Globus pallidus (tissue), 1 donor: ENCODE measurements around the gene FTSJ3.
"Not testable (repeated sequence)": the region's sequence is repeated elsewhere in the genome, so short reads cannot be mapped to it uniquely, and the experiment has no call there.

Experiments used
- DNase-seq: peaks from one replicate; pipeline ENCODE4 v3.0.0-alpha.2; 2015; ENCODE audit warnings: low spot score

The FTSJ3 gene

DNA sequence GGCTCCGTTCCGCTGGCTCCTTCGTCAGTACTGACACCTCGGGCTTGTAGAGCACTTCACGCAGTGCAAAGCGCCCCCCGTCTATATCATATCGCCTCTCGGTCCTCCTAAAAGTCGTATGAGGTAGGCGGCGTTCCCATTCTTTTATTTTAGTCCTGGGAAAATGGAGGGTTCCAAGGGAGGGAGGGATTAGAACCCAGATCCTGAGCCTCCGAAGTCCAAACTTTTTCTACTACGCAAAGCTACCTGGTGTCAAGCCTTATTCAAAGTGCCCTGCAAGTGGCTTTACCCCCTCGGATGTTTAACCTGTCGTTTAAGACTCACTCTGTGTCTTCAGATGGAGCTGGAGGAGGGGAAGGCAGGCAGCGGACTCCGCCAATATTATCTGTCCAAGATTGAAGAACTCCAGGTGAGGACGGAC is 348 bp upstream of the FTSJ3 start:
- no peak for DNase-seq

DNA sequence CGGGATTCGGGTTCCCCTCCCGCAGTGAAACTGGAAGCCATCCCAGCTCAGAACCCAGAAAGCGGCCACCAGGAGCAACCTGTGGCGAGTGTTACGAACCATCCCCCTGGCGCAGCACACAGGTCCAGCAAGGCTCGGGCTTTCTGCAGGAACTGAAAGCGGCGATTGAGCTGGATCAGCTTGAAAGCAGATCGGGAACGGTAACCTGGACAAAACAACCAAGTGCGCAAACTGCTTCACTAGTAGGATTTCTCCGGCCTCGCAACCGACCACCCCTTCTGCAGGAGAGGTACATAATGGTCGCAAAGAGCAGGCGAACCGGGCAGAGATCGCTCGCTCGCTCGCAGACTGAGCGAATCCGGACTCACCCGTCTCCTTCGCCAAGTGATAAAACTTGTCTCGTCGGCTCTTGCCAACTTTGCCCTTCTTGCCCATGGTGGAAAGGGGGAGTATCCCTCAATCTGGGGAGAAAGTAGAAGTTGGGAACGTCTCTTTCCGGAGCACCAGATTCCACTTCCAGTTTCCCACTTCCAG is 928 bp downstream of the FTSJ3 start:
- no peak for DNase-seq

DNA sequence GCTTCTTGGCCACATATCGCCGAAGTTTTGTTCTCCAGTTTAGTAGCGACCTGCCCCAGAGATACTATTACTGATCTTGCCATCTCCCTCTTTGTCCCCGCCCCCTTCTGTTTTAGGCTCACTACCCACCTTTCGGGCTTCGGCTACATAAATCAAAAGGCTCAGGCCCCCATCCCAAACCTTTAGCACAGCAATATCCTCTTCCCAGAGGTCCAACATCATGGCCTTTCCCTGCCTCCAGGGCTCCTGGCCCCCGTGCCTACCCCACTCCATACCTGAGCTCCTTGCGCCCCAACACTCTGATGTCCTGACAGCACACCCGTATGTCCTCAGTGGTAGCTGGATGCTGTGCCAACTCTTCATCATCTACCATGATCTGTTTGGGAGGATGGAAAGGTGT is 3.1 kb downstream of the FTSJ3 start:
- DNase-seq = no peak

DNA sequence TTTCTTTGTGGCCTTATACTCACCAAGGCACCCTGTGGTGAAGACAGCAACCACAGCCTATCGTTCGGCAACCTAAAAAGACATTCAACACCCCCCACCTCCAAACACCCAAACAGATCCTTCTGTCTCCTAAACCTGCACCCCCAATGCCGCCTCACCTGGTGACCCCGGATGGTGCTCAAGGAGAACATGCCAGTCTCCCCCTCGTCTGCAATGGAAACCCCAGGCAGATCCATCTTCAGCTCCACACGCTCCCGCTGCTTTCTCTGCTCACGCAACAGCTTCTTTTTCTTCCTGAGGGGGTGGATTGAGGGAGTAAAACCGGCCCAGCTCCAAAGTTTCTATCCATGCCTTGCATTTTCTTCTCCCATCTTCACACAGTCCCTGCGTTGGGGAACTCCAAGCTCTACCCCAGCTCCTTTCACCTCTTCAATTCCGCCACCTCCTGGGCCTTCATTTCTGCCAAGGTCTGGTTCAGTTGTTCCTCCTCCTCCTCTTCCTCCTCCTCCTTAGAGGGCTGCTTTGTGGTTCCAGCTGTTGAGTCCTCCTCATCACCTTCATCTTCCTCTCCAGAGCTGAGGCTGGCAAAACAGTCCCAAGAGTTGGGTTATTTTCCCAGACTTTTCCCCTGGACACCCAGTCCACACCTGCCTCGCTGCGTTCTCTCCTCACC is 3.7 kb downstream of the FTSJ3 start:
- no peak for DNase-seq

DNA sequence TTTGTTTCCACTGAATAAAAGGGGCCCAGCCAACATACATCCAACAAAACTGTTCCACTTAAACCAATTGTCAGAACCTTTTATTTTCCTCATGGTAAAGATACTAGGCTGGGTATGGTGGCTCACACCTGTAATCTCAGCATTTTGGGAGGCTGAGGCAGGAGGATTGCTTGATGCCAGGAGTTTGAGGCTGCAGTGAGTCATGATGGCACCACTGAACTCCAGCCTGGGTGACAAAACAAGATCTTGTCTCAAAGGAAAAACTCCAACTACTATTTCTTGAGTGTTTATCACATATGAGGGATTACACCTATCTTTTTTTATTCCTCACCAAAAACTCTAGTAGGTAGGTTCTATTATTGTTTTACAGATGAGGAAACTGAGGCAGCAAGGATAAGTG is 4.9 kb downstream of the FTSJ3 start:
- no peak for DNase-seq

DNA sequence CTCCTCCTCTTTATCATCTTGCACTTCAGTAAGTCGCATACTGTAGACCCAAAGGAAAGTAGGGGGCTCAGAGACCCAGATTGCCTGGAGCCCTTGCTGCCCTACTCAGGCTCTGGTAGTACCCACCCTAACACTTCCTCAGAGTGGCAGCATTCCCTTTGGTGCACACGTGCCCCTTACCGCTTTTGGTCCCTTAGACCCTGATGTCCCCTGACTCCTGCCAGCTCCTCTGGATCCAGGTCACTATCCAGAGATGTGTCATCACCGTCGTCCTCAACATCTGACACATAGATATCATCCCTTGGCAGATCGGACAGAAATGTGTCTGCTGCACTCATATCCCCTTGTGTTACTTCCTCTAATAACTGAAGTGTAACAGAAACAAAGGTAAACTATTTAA is 5.7 kb downstream of the FTSJ3 start:
- DNase-seq = no peak

DNA sequence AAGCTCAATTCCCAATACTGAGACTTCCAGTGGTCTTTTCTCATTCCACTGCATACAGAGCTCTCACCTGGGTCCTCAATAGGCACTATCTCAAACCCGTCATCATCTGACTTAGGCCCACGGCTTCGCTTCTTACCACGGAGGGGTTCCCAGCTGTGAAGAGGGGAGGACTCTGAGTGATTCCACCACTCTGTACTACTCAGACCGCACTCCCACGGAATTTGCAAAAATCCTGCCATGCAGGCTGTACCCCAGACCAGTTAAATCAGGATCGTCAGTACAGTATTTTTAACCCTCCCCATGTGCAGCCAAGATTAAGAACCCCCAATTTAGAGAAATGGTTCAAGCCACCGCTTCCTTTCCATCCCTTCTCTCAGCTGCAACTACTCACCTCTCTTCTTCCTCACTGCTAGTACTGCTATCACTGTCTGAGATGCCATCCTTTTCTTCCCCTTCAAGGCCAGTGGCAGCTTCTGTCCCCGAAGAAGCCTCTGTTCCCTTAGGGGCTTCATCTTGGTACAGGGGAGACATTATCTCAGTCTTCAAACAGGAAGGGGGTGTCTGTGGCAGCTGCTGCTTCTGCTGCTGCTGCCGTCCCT is 6.4 kb downstream of the FTSJ3 start:
- no peak for DNase-seq

DNA sequence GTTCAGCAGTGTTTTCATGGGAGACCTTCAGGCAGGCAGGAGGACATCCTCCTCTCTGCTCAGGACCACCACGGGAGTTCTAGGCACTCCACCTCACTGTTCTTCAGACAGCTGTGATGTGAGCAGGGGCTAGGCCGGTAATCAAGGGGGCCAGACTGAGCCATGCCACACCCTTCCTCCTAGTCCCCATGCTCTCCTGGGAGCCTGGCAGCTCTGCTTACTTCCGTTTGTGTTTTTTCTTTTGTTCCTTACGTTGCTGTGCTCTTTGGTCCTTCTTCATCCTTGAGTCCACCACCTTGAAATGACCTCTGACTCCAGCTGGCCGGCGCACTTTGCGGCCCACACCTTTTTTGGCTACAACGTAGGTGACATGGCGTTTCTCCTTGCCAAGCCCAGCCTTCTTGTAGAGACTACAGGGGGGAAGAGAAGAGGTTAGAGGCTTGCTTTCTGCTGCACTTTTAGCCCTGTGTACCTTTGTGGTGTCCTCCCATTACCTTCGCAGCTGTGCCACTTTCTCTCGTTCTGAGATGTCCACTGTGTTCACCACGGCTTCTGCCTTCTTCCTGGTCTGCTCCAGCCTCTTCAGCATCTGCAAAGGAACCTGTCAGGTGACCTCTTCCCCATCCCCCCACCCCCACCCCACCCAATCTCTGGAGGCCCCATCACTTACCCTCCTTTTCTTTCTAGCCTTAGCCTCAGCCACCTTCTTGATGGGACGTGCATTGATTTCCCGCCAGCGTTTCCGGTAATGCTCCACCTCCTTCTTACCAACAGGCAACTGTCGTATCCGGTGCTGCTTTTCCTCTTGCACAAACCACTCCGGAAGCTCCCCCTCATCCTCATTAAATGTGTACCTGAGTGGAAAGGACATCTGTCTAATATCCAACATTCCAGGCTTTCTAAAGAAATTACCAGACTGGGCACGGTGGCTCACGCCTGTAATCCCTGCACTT is 7.6 kb downstream of the FTSJ3 start:
- no peak for DNase-seq

DNA sequence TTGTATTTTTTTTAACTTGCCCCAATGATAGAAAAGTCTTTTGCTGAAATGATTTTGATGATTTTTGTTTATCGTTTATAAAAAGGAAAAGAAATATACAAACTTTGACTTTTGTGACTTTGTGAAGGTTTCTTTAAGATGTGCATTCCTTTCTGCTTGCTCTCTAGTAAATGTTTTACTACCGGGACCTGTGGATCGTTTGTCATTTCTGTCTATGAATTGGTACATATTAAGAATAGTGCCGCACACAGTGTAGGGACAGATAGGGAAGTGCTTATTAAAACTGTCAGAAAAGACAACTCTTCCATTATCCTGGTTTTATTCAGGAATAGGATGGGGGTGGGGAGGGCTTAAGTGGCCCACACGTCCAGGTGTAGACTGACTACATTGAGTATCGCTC is 8.3 kb downstream of the FTSJ3 start:
- DNase-seq = no peak

DNA sequence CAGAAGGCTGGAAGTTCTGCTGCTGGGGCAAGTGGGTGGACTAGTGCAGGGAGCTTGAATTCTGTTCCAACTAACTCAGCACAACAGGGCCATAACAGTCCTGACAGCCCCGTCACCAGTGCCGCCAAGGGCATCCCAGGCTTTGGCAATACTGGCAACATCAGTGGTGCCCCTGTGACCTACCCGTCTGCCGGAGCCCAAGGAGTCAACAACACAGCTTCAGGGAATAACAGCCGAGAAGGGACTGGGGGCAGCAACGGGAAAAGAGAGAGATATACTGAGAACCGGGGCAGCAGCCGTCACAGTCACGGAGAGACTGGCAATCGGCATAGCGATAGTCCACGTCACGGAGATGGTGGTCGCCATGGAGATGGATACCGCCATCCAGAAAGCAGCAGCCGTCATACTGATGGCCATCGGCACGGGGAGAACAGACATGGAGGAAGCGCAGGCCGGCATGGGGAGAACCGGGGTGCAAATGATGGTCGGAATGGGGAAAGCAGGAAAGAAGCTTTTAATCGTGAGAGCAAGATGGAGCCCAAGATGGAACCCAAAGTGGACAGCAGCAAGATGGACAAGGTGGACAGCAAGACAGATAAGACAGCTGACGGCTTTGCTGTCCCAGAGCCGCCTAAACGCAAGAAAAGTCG is 9.6 kb downstream of the FTSJ3 start:
- DNase-seq = no peak

DNA sequence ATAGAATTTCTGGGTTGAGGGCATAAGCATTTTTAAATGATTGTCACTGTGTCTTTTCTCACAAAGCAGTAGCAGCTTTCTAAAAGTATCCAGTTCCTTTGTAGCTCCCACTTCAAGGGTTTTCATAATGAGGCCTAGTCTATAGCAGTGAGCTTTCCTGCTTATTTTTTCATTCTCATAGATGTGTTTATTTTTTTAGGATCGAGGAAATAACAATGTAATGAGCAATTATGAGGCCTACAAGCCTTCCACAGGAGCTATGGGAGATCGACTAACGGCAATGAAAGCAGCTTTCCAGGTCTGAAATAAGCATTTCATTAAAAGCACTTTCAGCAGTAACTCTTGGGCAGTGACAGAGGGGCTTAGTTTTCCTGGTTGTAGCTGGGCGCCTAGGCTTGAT is 10.8 kb downstream of the FTSJ3 start:
- no peak for DNase-seq

DNA sequence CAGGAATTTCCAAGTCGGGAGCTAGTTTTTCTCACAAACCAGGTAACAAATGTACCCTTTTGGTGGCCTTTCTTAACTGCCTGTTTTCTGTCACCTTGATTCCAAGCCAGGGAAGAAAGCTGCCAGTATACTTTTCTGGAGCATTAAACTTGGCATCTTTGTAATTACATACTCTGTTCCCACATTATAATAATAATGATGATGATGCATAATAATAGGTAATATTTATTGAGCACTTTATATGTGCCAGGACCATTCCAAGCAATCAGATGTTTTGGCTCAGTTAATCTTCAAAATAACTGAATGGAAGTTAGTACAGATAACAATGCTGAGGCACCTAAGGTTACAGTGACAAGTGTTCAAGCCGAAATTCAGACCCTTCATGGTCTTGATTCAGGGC is 11.3 kb downstream of the FTSJ3 start:
- DNase-seq = no peak

DNA sequence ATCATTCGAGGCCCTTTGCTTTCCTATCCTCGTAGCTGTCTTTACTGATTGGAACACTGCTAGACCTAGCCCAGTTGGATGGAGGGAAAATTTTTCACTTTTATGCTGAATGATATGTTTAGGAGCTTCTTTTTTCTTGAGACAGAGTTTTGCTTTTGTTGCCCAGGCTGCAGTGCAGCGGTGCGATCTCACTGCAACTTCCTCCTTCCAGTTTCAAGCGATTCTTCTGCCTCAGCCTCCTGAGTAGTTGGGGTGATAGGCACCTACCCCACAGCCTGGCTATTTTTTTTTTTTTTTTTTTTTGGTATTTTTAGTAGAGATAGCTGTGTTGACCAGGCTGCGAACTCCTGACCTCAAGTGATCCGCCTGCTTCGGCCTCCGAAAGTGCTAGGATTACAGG is 17.5 kb downstream of the FTSJ3 start:
- no peak for DNase-seq

DNA sequence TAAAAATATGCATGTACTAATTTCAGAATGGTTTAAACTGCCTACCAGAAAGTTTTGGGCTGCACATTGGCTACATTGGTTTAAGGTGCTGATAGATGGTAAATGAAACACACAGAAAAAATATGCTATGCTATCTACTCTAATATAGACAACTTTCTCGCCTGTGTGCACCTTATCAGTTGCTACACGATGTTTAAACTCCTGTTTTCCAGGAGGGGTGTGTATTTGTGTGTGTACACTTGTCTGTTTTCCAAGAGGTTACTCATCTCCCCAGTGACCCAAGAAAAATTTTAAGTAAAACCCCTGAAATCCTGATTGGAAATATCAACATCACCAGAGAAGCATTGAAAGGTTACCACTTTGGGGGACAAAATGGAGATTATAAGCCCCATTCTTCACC is 21.9 kb downstream of the FTSJ3 start:
- DNase-seq = no peak

DNA sequence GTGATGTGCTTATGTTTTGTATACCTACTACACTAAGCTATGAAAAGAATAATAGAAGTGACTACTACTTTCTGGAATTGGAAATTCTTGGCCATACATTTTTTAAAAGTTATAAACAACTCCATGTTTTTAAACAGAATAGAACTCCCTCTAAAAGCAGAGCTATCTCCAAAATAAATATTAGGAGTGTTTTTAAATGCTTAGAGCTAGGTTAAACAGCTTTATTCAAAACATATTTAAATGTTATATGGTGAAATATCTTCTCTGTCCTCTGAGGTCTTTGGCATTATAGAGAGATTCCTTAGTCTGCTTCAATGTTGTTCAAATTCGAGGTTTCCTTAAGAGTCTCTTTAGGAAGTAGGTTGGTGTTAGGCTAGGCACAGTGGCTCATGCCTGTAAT is 23.1 kb downstream of the FTSJ3 start:
- no peak for DNase-seq

DNA sequence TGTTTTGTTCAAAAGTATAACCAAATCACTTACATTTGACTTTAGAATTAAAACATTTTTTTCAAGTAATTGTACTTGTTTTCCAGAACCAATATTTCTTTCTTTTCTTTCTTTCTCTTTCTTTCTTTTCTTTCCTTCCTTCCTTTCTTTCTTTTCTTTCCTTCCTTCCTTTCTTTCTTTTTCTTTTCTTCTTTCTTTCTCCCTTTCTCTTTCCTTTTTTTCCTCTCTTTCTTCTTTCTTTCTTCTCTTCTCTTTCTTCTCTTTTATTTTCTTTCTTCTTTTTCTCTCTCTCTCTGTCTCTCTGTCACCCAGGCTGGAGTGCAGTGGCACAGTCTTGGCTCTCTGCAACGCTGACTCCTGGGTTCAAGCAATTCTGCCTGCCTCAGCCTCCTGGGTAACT is 26.7 kb downstream of the FTSJ3 start:
- no peak for DNase-seq

DNA sequence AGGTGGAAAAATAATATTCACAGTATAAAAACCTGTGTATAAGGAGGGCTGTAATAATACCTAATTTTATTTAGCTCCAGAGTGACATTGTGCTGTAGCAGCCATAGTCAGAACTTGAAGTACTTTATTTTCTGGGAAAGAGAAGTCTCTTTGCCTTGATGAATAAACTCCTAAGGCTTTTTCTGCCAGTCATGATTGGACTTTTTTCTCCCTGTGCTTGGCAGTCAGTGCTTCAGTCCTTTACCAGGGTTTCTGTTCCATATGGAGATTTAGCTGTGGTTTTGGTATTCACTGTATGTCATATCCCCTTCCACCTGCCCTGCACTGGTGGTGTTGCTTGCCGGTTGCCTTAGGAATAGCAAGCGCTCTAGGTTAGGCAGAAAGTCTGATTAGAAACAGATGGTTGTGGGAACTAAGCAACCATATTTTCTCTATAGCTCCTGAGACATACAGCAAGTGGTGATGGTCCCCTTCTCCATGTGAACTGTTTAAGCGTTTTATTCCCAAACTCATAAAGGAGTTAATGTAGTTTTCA is 28.8 kb downstream of the FTSJ3 start:
- no peak for DNase-seq

DNA sequence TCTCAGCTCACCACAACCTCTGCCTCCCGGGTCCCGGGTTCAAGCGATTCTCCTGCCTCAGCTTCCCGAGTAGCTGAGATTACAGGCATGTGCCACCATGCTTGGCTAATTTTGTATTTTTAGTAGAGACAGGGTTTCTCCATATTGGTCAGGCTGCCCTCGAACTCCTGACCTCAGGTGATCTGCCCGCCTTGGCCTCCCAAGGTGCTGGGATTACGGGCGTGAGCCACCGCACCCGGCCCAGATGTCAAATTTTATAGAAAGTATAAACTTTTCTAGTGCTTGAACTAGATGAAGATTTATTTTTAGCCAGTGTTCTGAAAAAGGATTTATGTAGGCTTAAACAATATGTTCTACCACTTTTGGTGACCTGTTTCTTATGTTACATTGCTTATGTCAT is 31.1 kb downstream of the FTSJ3 start:
- not testable (repeated sequence) for DNase-seq

DNA sequence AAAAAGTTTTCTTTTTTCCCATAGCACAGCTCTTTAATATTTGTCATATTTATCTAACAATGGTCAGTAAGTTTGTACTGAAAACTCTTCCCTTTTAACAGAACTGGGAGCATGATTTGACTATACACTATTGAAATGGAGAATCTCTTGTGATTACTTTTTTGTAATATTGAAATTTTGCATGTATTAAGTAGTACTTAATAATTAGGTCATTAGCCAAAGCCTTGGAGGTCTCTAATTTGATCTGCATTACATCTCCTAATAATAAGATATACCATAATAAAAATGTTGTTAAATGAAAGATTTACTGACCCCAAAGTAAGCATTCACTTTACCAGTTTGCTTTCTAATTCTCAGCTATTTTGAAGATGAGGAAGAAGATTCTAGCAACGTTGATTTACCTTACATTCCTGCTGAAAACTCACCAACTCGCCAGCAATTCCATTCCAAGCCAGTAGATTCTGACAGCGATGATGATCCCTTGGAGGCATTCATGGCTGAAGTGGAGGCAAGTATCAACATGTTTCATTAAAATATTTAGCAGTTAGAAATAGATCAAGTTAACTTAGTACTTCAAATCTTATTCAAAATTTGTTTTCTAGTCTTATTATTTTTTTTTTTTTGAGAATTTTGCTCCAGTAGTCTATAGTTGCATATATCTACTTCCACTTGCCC is 35.3 kb downstream of the FTSJ3 start:
- no peak for DNase-seq

DNA sequence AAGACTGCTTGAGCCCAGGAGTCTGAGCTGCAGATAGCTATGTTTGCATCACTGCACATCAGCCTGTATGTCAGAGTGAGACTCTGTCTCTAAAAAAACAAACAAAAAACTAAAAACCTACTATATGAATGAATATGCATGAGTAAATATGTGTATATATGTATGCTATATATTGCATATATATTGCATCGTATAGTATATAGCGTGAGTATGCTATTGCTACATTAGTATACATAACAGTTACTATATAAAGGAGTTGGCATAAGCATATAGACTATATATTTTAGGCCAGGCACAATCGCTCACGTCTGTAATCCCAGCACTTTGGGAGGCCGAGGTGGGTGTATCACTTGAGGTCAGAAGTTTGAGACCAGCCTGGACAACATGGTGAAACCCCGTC is 37.4 kb downstream of the FTSJ3 start:
- no peak for DNase-seq

DNA sequence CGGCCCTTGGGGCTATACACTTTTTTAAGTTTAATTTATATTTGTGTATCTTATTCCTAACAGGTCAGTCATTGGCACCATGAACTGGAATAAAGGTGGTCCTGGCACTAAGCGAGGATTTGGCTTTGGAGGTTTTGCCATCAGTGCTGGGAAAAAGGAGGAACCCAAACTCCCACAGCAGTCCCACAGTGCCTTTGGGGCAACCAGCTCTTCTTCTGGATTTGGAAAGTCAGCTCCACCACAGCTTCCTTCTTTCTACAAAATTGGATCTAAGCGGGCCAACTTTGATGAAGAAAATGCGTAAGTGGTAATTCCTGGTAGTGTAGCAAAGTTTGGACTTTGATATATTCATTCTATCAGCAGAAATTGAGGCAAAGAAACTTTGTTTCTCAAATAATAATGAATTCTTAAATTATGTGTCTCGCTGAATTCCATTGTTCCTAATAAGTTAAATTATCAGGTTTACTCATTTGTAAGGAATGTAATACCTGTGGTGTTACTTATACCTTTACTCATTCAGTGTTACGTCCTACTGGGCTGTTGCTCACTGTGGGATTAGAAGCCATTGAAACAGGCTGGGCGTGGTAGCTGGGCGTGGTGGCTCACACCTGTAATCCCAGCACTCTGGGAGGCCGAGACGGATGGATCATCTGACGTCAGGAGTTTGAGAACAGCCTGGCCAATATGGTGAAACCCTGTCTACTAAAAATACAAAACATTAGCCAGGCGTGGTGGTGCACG is 40.3 kb downstream of the FTSJ3 start:
- no peak for DNase-seq
